HepG2 (cell line): ENCODE measurements around the gene HPD. TPM values are rescaled to one million over a fixed set of nuclear protein-coding genes. Genes with fewer than 3 reads are reported as not detected.

ENCODE experiments used
- ARID4A ChIP-seq: sonication (generic); formaldehyde crosslinking; IDR thresholded peaks from 2 replicates; pipeline ENCODE4 v1.5.0; 2020; ENCODE audit warnings: mild to moderate bottlenecking, missing genetic modification reagents, borderline replicate concordance
- ATF1 ChIP-seq: IDR thresholded peaks from 2 replicates; pipeline ENCODE4 v1.6.1; 2016; ENCODE audit warnings: mild to moderate bottlenecking, control low read depth
- E2F1 ChIP-seq: sonication (generic); formaldehyde crosslinking; IDR thresholded peaks from 2 replicates; pipeline ENCODE4 v1.5.0; 2020; ENCODE audit warnings: missing genetic modification reagents
- HIC2 ChIP-seq: sonication (generic); formaldehyde crosslinking; IDR thresholded peaks from 2 replicates; pipeline ENCODE4 v1.9.0; 2022; ENCODE audit warnings: low read depth, missing genetic modification reagents
- HMGXB3 ChIP-seq: sonication (generic); formaldehyde crosslinking; IDR thresholded peaks from 2 replicates; pipeline ENCODE4 v1.4.0; 2020; ENCODE audit warnings: missing genetic modification reagents, borderline replicate concordance
- NFYC ChIP-seq: IDR thresholded peaks from 2 replicates; pipeline ENCODE4 v1.6.1; 2016; ENCODE audit warnings: missing genetic modification reagents, missing compliant biosample characterization
- NR2F1 ChIP-seq, 2 experiments: fragments of 450-650 bp in 1 of 2; formaldehyde crosslinking in 1 of 2; IDR thresholded peaks; 2 replicates each; pipeline versions ENCODE4 v1.5.0 to v1.6.1; 2016 to 2020; ENCODE audit warnings: mild to moderate bottlenecking in 1 of 2, missing compliant biosample characterization in 1 of 2, missing genetic modification reagents in 1 of 2, moderate library complexity in 1 of 2
- STAT6 ChIP-seq: sonication (generic); formaldehyde crosslinking; IDR thresholded peaks from 2 replicates; pipeline ENCODE4 v1.4.0; 2020; ENCODE audit warnings: missing genetic modification reagents, mild to moderate bottlenecking, borderline replicate concordance
- ZC3H13 ChIP-seq: sonication (generic); formaldehyde crosslinking; IDR thresholded peaks from 2 replicates; pipeline ENCODE4 v1.8.1; 2023; ENCODE audit warnings: mild to moderate bottlenecking, missing genetic modification reagents, moderate library complexity
- ZNF562 ChIP-seq: sonication (generic); formaldehyde crosslinking; IDR thresholded peaks from 2 replicates; pipeline ENCODE4 v1.8.0; 2022; ENCODE audit warnings: missing genetic modification reagents, borderline replicate concordance
- ZNF672 ChIP-seq: sonication (generic); formaldehyde crosslinking; IDR thresholded peaks from 2 replicates; pipeline ENCODE4 v1.8.1; 2022; ENCODE audit warnings: missing genetic modification reagents
- ZSCAN21 ChIP-seq: sonication (generic); formaldehyde crosslinking; IDR thresholded peaks from 2 replicates; pipeline ENCODE4 v1.8.0; 2022; ENCODE audit warnings: mild to moderate bottlenecking, missing genetic modification reagents, moderate library complexity, borderline replicate concordance
- polyA plus RNA-seq, 8 experiments: library from polyadenylated mRNA; depleted of rRNA in 3 of 8; stranded (reverse) in 7 of 8; unstranded in 1 of 8; fragments of >200 nt; fragmentation: Illumina TruSeq in 4 of 8; extraction: Trizol in 4 of 8; gene quantifications; 2 replicates each; pipeline versions ENCODE4 v1.2.1 to v1.2.3, GENCODE V29; 2011 to 2016; ENCODE audit warnings: low read depth in 4 of 8, missing spikeins in 1 of 8, mixed read lengths in 1 of 8; ENCODE audit not compliant: insufficient read depth in 1 of 8
- total RNA-seq, 5 experiments: library from RNA; depleted of rRNA; stranded (reverse); fragments of >200 nt; fragmentation: Illumina TruSeq; extraction: Trizol; gene quantifications; 2 replicates each; pipeline ENCODE4 v1.2.3, GENCODE V29; 2016; ENCODE audit warnings: low read depth in 1 of 5

HPD gene
- total and polyA plus RNA-seq, 2 of the 13 experiments (the other 11 are each of a cell fraction or from before 2014, with no cell fraction given): 120 to 195 TPM

GRCh38 chr12:121794534-121795033 is 64.1 kb downstream of the HPD start (continued):
- TF ChIP-seq HMGXB3 (CRISPR knock-in tag) (no peak), ZNF562 (no peak), NR2F1 (CRISPR knock-in tag; IDR thresholded peaks at IDR 0.05) (no peak), E2F1 (CRISPR knock-in tag) (no peak), HIC2 (CRISPR knock-in tag) (no peak), ATF1 (CRISPR knock-in tag) (peak; percentile 31; the same call in 1 of the 2 replicates), NFYC (no peak), ARID4A (CRISPR knock-in tag) (no peak; the same call in 1 of the 2 replicates), ZSCAN21 (CRISPR knock-in tag) (no peak), ZC3H13 (CRISPR knock-in tag) (peak; percentile 4; the same call in 1 of the 2 replicates), ZNF672 (CRISPR knock-in tag) (no peak), STAT6 (CRISPR knock-in tag) (no peak)
